Caco-2 (cell line): ENCODE data around the gene TMEM234. TPM values are rescaled to one million over a fixed set of nuclear protein-coding genes. Genes with fewer than 3 reads are reported as not detected.
A peak's percentile ranks its signal among the peaks of the same experiment; 100 is the strongest.

Experiments
- Bru-seq: library from RNA; stranded (reverse); fragments of 400-500 nt; gene quantifications from one replicate; lab custom pipeline; 2021; lab: Mats Ljungman, UMichigan
- BruChase-seq, 2 experiments: library from RNA; stranded (reverse); fragments of 400-500 nt; gene quantifications; one replicate each; lab custom pipeline; 2021; lab: Mats Ljungman, UMichigan
- BruUV-seq: library from RNA; stranded (reverse); fragments of 400-500 nt; replicated peaks from 2 replicates; lab custom pipeline; 2021; lab: Mats Ljungman, UMichigan
- CTCF ChIA-PET: fragments of 300-600 bp; sonication (Branson Sonifier 250); formaldehyde crosslinking; loops from one replicate; lab custom pipeline; 2022; ENCODE audit warnings: antibody characterized with exemption; lab: Charles Lee
- POLR2A ChIA-PET: fragments of 300-600 bp; sonication (Branson Sonifier 250); formaldehyde crosslinking; loops from one replicate; lab custom pipeline; 2022; ENCODE audit warnings: antibody characterized with exemption; lab: Charles Lee
- DNase-seq, 2 experiments: peaks; one replicate each; pipeline versions ENCODE4 v3.0.0 to v3.0.0-alpha.2; 2020 to 2022
- H3K27me3 ChIP-seq: replicated peaks from 2 replicates; pipeline ENCODE4 v1.6.0; 2011; ENCODE audit warnings: low read length; ENCODE audit not compliant: control insufficient read depth, insufficient read depth
- H3K36me3 ChIP-seq: 2 replicates; pipeline ENCODE4 v1.5.1; 2011; ENCODE audit warnings: low read length; ENCODE audit not compliant: control insufficient read depth, insufficient read depth
- H3K4me1 ChIP-seq: fragments of 250-450 bp; sonication (Bioruptor Pico); 2 replicates; pipeline ENCODE4 v1.5.1; 2020; ENCODE audit warnings: mild to moderate bottlenecking
- H3K4me3 ChIP-seq: 2 replicates; pipeline ENCODE4 v1.5.1; 2011; ENCODE audit warnings: low read depth, mild to moderate bottlenecking, control low read depth, low read length
- H3K9me3 ChIP-seq: fragments of 250-450 bp; sonication (Bioruptor Pico); 2 replicates; pipeline ENCODE4 v1.5.1; 2020; ENCODE audit warnings: mild to moderate bottlenecking, moderate library complexity
- H3K27ac Mint-ChIP-seq: one replicate; pipeline ENCODE4 v1.8.0; 2022; ENCODE audit warnings: mixed read lengths; ENCODE audit not compliant: unreplicated experiment
- H3K27me3 Mint-ChIP-seq: one replicate; pipeline ENCODE4 v1.8.0; 2022; ENCODE audit warnings: mixed read lengths; ENCODE audit not compliant: insufficient read depth, unreplicated experiment
- H3K36me3 Mint-ChIP-seq: one replicate; pipeline ENCODE4 v1.8.0; 2022; ENCODE audit warnings: mild to moderate bottlenecking, mixed read lengths; ENCODE audit not compliant: insufficient read depth, unreplicated experiment
- H3K4me1 Mint-ChIP-seq: one replicate; pipeline ENCODE4 v1.8.0; 2022; ENCODE audit warnings: low read depth, mixed read lengths; ENCODE audit not compliant: unreplicated experiment
- H3K4me3 Mint-ChIP-seq: one replicate; pipeline ENCODE4 v1.8.0; 2022; ENCODE audit warnings: mild to moderate bottlenecking, moderate library complexity, mixed read lengths; ENCODE audit not compliant: unreplicated experiment
- H3K9me3 Mint-ChIP-seq: one replicate; pipeline ENCODE4 v1.8.0; 2022; ENCODE audit warnings: mixed read lengths; ENCODE audit not compliant: unreplicated experiment
- CTCF ChIP-seq, 2 experiments: fragments of 200-600 bp in 1 of 2; IDR thresholded peaks; 1 replicate in 1 of 2; 2 replicates in 1 of 2; pipeline versions ENCODE4 v1.5.1 to v1.8.0; 2011 to 2022; ENCODE audit warnings: antibody characterized with exemption in 1 of 2, control low read depth in 1 of 2, inconsistent platforms in 1 of 2, low read depth in 1 of 2, low read length in 1 of 2, mild to moderate bottlenecking in 1 of 2, moderate library complexity in 1 of 2; ENCODE audit not compliant: insufficient read depth in 1 of 2, severe bottlenecking in 1 of 2, unreplicated experiment in 1 of 2
- intact Hi-C: fragments of 100-400 bp; cut with micrococcal nuclease; formaldehyde crosslinking; loops from one replicate; pipeline ENCODE4 v1.10.0; 2022; ENCODE audit not compliant: unreplicated experiment
- long read RNA-seq: library from polyadenylated mRNA; stranded (forward); transcript quantifications from one replicate; pipeline ENCODE4 v2.0.0, GENCODE V29; 2022
- total RNA-seq: library from RNA; stranded (reverse); gene quantifications from 2 replicates; pipeline ENCODE4 v1.2.3, GENCODE V29; 2022

The TMEM234 gene
- 11.5 and 12.0 TPM in 2 replicates for total RNA-seq
- percentile 62 among the genes with signal in this experiment for Bru-seq, nascent RNA
- BruChase-seq, experiment 1, labeled RNA remaining after a 2-hour chase, result percentile 56 among the genes with signal in this experiment
- BruChase-seq, experiment 2, labeled RNA remaining after a 6-hour chase, result percentile 59 among the genes with signal in this experiment
- long read RNA-seq, partial matches to known transcripts, result 1 of 5 reads
- long read RNA-seq, other reads (novel, unspliced or antisense), result 1 of 5 reads

GRCh38 chr1:32221980-32222755 is at the start of gene TMEM234, which contains the start of gene EIF3I:
Gene TMEM234 (minus strand): TSS chr1:32222353. CDS start chr1:32222322, 31 bp downstream.
Gene EIF3I (plus strand): TSS chr1:32222407. CDS start chr1:32222442, 35 bp downstream.
- no peaks in the 10 kb centered on the region for H3K4me1 ChIP-seq
- no peaks in the 10 kb centered on the region for H3K9me3 ChIP-seq
- no peaks in the 10 kb centered on the region for H3K27me3 Mint-ChIP-seq
- BruUV-seq, result no TSS peak
- H3K27ac Mint-ChIP-seq, result peak within 1 kb of the TSS; percentile 95
- POLR2A ChIA-PET, result no interaction called here
- no peak for TF ChIP-seq CTCF (IDR thresholded peaks at IDR 0.05; ENCODE audit: insufficient read depth in 1 of 2, low read depth in 1 of 2, low read length in 1 of 2, severe bottlenecking in 1 of 2, unreplicated experiment in 1 of 2)
- peak within 1 kb of the TSS; percentile 73 for H3K4me3 ChIP-seq
- CTCF ChIA-PET, result interaction anchor here (1.0 kb wide), 1 partner anchor 27 kb away, joined by 3 read pairs; no protein-coding TSS in a partner anchor
- H3K4me3 Mint-ChIP-seq, result peak within 1 kb of the TSS; percentile 89
- intact Hi-C loops, result loop anchor here (2.0 kb wide), 2 partner anchors 71 to 141 kb away; partner anchors contain the start of genes FAM229A, HDAC1 and TSSK3
- H3K4me1 Mint-ChIP-seq, result no peaks in the 10 kb centered on the region
- DNase-seq, result peak; percentile 84 to 88
- peaks cover 17% of the 10 kb centered on the region for H3K36me3 Mint-ChIP-seq
- H3K27me3 ChIP-seq, result no peaks in the 10 kb centered on the region
- H3K36me3 ChIP-seq, result no peaks in the 10 kb centered on the region
- no peaks in the 10 kb centered on the region for H3K9me3 Mint-ChIP-seq

GRCh38 chr1:32269744-32270143 is 47.6 kb upstream of the TMEM234 start:
- BruUV-seq, result no TSS peak
- Mint-ChIP-seq H3K27ac (no peak overlapping the region), H3K27me3 (no peaks in the 10 kb centered on the region), H3K9me3 (no peaks in the 10 kb centered on the region), H3K4me3 (no peak overlapping the region), H3K36me3 (no peaks in the 10 kb centered on the region), H3K4me1 (peaks cover 7% of the 10 kb centered on the region)
- Histone ChIP-seq H3K4me3 (no peak overlapping the region), H3K9me3 (no peaks in the 10 kb centered on the region), H3K27me3 (no peaks in the 10 kb centered on the region), H3K36me3 (no peaks in the 10 kb centered on the region), H3K4me1 (peaks cover 4% of the 10 kb centered on the region; the same call in 1 of the 2 replicates)
- POLR2A ChIA-PET, result no interaction called here
- intact Hi-C loops, result no loop called here
- CTCF ChIA-PET, result no interaction called here
- DNase-seq, result no peak
- TF ChIP-seq CTCF (IDR thresholded peaks at IDR 0.05; ENCODE audit: insufficient read depth in 1 of 2, low read depth in 1 of 2, low read length in 1 of 2, severe bottlenecking in 1 of 2, unreplicated experiment in 1 of 2), result no peak

GRCh38 chr1:32266921-32267591 is 44.9 kb upstream of the TMEM234 start:
- ChIA-PET CTCF (no interaction called here), POLR2A (no interaction called here)
- peaks cover 4% of the 10 kb centered on the region; the same call in 1 of the 2 replicates for H3K4me1 ChIP-seq
- BruUV-seq, result no TSS peak
- no peaks in the 10 kb centered on the region for H3K36me3 ChIP-seq
- Mint-ChIP-seq H3K9me3 (no peaks in the 10 kb centered on the region), H3K4me3 (no peak overlapping the region), H3K4me1 (peaks cover 7% of the 10 kb centered on the region), H3K27ac (no peak overlapping the region), H3K27me3 (no peaks in the 10 kb centered on the region), H3K36me3 (no peaks in the 10 kb centered on the region)
- intact Hi-C loops, result no loop called here
- no peaks in the 10 kb centered on the region for H3K9me3 ChIP-seq
- no peak for TF ChIP-seq CTCF (IDR thresholded peaks at IDR 0.05; ENCODE audit: insufficient read depth in 1 of 2, low read depth in 1 of 2, low read length in 1 of 2, severe bottlenecking in 1 of 2, unreplicated experiment in 1 of 2)
- no peaks in the 10 kb centered on the region for H3K27me3 ChIP-seq
- H3K4me3 ChIP-seq, result no peak overlapping the region
- DNase-seq, result peak in 1 of 2 experiments; percentile 9
